ENCODE results near the gene LMF2.

DNA sequence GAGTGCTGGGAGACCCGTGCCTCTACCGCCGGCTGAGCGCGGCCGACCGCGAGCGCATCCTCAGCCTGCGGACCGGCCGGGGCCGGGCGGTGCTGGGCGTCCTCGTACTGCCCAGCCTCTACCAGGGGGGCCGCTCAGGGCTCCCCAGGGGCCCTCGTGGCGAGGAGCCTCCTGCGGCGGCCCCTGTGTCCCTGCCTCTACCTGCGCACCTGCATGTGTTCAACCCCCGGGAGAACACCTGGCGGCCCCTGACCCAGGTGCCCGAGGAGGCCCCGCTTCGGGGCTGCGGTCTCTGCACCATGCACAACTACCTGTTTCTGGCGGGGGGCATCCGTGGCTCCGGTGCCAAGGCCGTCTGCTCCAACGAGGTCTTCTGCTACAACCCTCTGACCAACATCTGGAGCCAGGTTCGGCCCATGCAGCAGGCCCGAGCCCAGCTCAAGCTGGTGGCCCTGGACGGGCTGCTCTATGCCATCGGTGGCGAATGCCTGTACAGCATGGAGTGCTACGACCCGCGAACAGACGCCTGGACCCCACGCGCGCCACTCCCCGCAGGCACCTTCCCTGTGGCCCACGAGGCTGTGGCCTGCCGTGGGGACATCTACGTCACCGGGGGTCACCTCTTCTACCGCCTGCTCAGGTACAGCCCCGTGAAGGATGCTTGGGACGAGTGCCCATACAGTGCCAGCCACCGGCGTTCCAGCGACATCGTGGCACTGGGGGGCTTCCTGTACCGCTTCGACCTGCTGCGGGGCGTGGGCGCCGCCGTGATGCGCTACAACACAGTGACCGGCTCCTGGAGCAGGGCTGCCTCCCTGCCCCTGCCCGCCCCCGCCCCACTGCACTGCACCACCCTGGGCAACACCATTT lies 41.7 kb upstream of the LMF2 start:
- TF ChIP-seq SUZ12 (IDR thresholded peaks at IDR 0.05; ENCODE audit: extremely low read depth, insufficient read depth, insufficient read length) (no peak), ZNF274 (IDR thresholded peaks at IDR 0.05; ENCODE audit: low read depth, low read length) (no peak), YY1 (IDR thresholded peaks at IDR 0.05; ENCODE audit: insufficient read depth, insufficient read length) (no peak)

All from NT2/D1 (cell line).